H9 (cell line): ENCODE measurements around the gene AP2A2. TPM values are rescaled to one million over a fixed set of nuclear protein-coding genes. Genes with fewer than 3 reads are reported as not detected.

Source experiments
- DNase-seq: peaks from one replicate; pipeline ENCODE4 v3.0.0-alpha.2; 2017
- H2AFZ ChIP-seq: one replicate; pipeline ENCODE4 v1.6.1; 2013; ENCODE audit warnings: mild to moderate bottlenecking, low read length, control low read depth, moderate library complexity
- H2AK5ac ChIP-seq: 2 replicates; pipeline ENCODE4 v1.6.1; 2013; ENCODE audit warnings: low read length, control low read depth, mixed read lengths; ENCODE audit not compliant: insufficient read length
- H2BK120ac ChIP-seq: one replicate; pipeline ENCODE4 v1.6.1; 2013; ENCODE audit warnings: low read depth, mild to moderate bottlenecking, low read length, control low read depth, inconsistent platforms; ENCODE audit not compliant: poor library complexity, severe bottlenecking
- H2BK12ac ChIP-seq: 2 replicates; pipeline ENCODE4 v1.6.1; 2013; ENCODE audit warnings: low read length, control low read depth, mixed read lengths, low read depth; ENCODE audit not compliant: insufficient read length
- H2BK15ac ChIP-seq: 2 replicates; pipeline ENCODE4 v1.6.1; 2013; ENCODE audit warnings: low read depth, low read length, control low read depth
- H2BK20ac ChIP-seq: one replicate; pipeline ENCODE4 v1.6.1; 2013; ENCODE audit warnings: low read depth, mild to moderate bottlenecking, low read length, control low read depth, inconsistent platforms; ENCODE audit not compliant: poor library complexity, severe bottlenecking
- H2BK5ac ChIP-seq: 2 replicates; pipeline ENCODE4 v1.6.1; 2013; ENCODE audit warnings: low read length, control low read depth, mixed read lengths; ENCODE audit not compliant: insufficient read length
- H3K14ac ChIP-seq: 2 replicates; pipeline ENCODE4 v1.6.1; 2013; ENCODE audit warnings: low read length, control low read depth; ENCODE audit not compliant: insufficient read depth
- H3K18ac ChIP-seq: 2 replicates; pipeline ENCODE4 v1.6.1; 2013; ENCODE audit warnings: low read depth, mild to moderate bottlenecking, mixed read lengths, low read length, control low read depth; ENCODE audit not compliant: insufficient read length
- H3K23ac ChIP-seq: 2 replicates; pipeline ENCODE4 v1.6.1; 2013; ENCODE audit warnings: low read length, control low read depth, mixed read lengths, low read depth; ENCODE audit not compliant: insufficient read length
- H3K23me2 ChIP-seq: 2 replicates; pipeline ENCODE4 v1.6.1; 2013; ENCODE audit warnings: low read depth, mild to moderate bottlenecking, mixed read lengths, low read length, control low read depth; ENCODE audit not compliant: insufficient read length, poor library complexity, severe bottlenecking
- H3K27ac ChIP-seq: 2 replicates; pipeline ENCODE4 v1.5.1; 2013; ENCODE audit warnings: low read length, control low read depth, mixed read lengths, low read depth; ENCODE audit not compliant: insufficient read length
- H3K27me3 ChIP-seq: 2 replicates; pipeline ENCODE4 v1.6.1; 2013; ENCODE audit warnings: low read length, control low read depth, inconsistent platforms; ENCODE audit not compliant: insufficient read depth
- H3K4ac ChIP-seq: 2 replicates; pipeline ENCODE4 v1.6.1; 2013; ENCODE audit warnings: low read depth, mild to moderate bottlenecking, control low read depth, inconsistent platforms, low read length, moderate library complexity
- H3K4me1 ChIP-seq: 2 replicates; pipeline ENCODE4 v1.6.1; 2013; ENCODE audit warnings: low read length, control low read depth, inconsistent platforms; ENCODE audit not compliant: insufficient read depth
- H3K4me2 ChIP-seq: 2 replicates; pipeline ENCODE4 v1.6.1; 2013; ENCODE audit warnings: low read length, control low read depth, mixed read lengths; ENCODE audit not compliant: insufficient read length, insufficient read depth
- H3K56ac ChIP-seq: 2 replicates; pipeline ENCODE4 v1.6.1; 2013; ENCODE audit warnings: low read depth, mild to moderate bottlenecking, mixed read lengths, low read length, control low read depth; ENCODE audit not compliant: insufficient read length
- H3K79me1 ChIP-seq: 2 replicates; pipeline ENCODE4 v1.6.1; 2013; ENCODE audit warnings: low read depth, mild to moderate bottlenecking, moderate library complexity, low read length, control low read depth, inconsistent platforms; ENCODE audit not compliant: insufficient read depth, poor library complexity, severe bottlenecking
- H3K79me2 ChIP-seq: 2 replicates; pipeline ENCODE4 v1.6.1; 2013; ENCODE audit warnings: low read length, control low read depth, inconsistent platforms; ENCODE audit not compliant: insufficient read depth
- H3K9ac ChIP-seq: 2 replicates; pipeline ENCODE4 v1.6.1; 2013; ENCODE audit warnings: low read length, control low read depth, mixed read lengths; ENCODE audit not compliant: insufficient read length; ENCODE audit errors: extremely low read depth
- H3K9me3 ChIP-seq: one replicate; pipeline ENCODE4 v1.6.1; 2013; ENCODE audit warnings: low read depth, low read length, inconsistent platforms; ENCODE audit not compliant: control insufficient read depth
- H3T11ph ChIP-seq: one replicate; pipeline ENCODE4 v1.6.1; 2013; ENCODE audit warnings: mild to moderate bottlenecking, low read length, control low read depth, inconsistent platforms
- H4K20me1 ChIP-seq: one replicate; pipeline ENCODE4 v1.6.1; 2013; ENCODE audit not compliant: control insufficient read depth, insufficient read length, insufficient read depth
- H4K5ac ChIP-seq: 2 replicates; pipeline ENCODE4 v1.6.1; 2013; ENCODE audit warnings: low read depth, mild to moderate bottlenecking, mixed read lengths, low read length, control low read depth; ENCODE audit not compliant: insufficient read length
- H4K8ac ChIP-seq: replicated peaks from 2 replicates; pipeline ENCODE4 v1.6.1; 2013; ENCODE audit warnings: low read length, control low read depth, mixed read lengths, low read depth; ENCODE audit not compliant: insufficient read length
- H4K91ac ChIP-seq: 2 replicates; pipeline ENCODE4 v1.6.1; 2013; ENCODE audit warnings: low read depth, mild to moderate bottlenecking, moderate library complexity, mixed read lengths, low read length, control low read depth; ENCODE audit not compliant: insufficient read length
- H3K27ac Mint-ChIP-seq, 3 experiments: 2 replicates in 2 of 3; 3 replicates in 1 of 3; pipeline ENCODE4 v1.8.0; 2020 to 2021; ENCODE audit warnings: mixed read lengths in 3 of 3, mild to moderate bottlenecking in 1 of 3, moderate library complexity in 1 of 3
- H3K27me3 Mint-ChIP-seq: 2 replicates; pipeline ENCODE4 v1.8.0; 2021; ENCODE audit warnings: low read depth, mild to moderate bottlenecking, moderate library complexity, mixed read lengths
- H3K36me3 Mint-ChIP-seq, 3 experiments: 2 replicates in 2 of 3; 3 replicates in 1 of 3; pipeline ENCODE4 v1.8.0; 2020 to 2021; ENCODE audit warnings: low read depth in 3 of 3, mixed read lengths in 3 of 3; ENCODE audit not compliant: insufficient read depth in 1 of 3
- H3K4me1 Mint-ChIP-seq, 2 experiments: 2 replicates each; pipeline ENCODE4 v1.8.0; 2020; ENCODE audit warnings: mixed read lengths in 2 of 2
- H3K4me3 Mint-ChIP-seq, 2 experiments: 2 replicates in 1 of 2; 3 replicates in 1 of 2; pipeline ENCODE4 v1.8.0; 2020 to 2021; ENCODE audit warnings: mild to moderate bottlenecking in 2 of 2, mixed read lengths in 2 of 2, moderate library complexity in 1 of 2
- H3K9me3 Mint-ChIP-seq, 2 experiments: 2 replicates in 1 of 2; 3 replicates in 1 of 2; pipeline ENCODE4 v1.8.0; 2020; ENCODE audit warnings: mild to moderate bottlenecking in 2 of 2, mixed read lengths in 2 of 2, moderate library complexity in 1 of 2
- WGBS: extraction: QIAGEN DNeasy Blood & Tissue Kit; methylation state at CpG from one replicate; pipeline ENCODE4 v1.1.7; 2013; ENCODE audit warnings: missing lambda C conversion rate, low lambda C conversion rate, mixed read lengths; ENCODE audit not compliant: insufficient read length; ENCODE audit errors: extremely low coverage; 5-methylcytosine and 5-hydroxymethylcytosine counted together
- total RNA-seq: library from RNA; stranded (reverse); gene quantifications from 2 replicates; pipeline ENCODE4 v1.2.1, GENCODE V29; 2021
- TF ChIP-seq, protein P1 (sequence below): fragments of 200-600 bp; sonication (generic); conservative IDR thresholded peaks from 3 replicates; pipeline ENCODE4 v1.8.0; 2021; ENCODE audit warnings: antibody characterized with exemption, mild to moderate bottlenecking

Gene AP2A2
- total RNA-seq, 1 experiment from 2014 or later, result 53.7 TPM

DNA sequence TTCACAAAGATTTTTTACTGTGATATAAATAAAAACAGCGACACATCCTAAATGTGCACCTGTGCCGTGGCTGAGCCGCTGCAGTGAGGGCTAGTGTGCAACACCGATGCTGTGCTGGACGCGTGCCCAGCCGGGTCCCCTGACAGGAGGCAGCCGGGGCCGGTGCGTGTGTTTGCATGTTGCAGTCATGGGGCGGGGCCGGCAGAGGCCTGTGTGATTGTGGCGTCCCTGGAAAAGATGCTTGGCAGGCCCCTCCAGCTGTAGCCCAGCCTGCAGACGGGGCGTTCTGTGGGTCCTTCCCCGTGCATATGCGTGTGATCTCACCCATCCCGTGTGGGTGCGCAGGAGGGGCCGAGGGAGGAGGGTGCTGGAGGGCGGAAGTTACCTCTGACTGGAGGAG, 80.3 kb downstream of the AP2A2 start:
- Histone ChIP-seq H2BK20ac (no peak overlapping the region), H3K27me3 (no peaks in the 10 kb centered on the region), H2BK5ac (no peak overlapping the region), H3T11ph (no peak overlapping the region), H3K18ac (no peak overlapping the region), H3K79me2 (no peaks in the 10 kb centered on the region), H4K91ac (no peak overlapping the region), H3K79me1 (no peaks in the 10 kb centered on the region), H2AFZ (no peak overlapping the region), H3K4ac (no peak overlapping the region), H2BK12ac (no peak overlapping the region), H2BK120ac (no peak overlapping the region), H3K4me1 (no peaks in the 10 kb centered on the region), H3K9ac (no peak overlapping the region), H2BK15ac (no peak overlapping the region), H3K23ac (no peak overlapping the region), H4K5ac (no peak overlapping the region), H3K9me3 (no peaks in the 10 kb centered on the region), H2AK5ac (no peak overlapping the region), H3K14ac (no peak overlapping the region), H3K4me2 (no peak overlapping the region), H4K20me1 (no peaks in the 10 kb centered on the region), H3K27ac (no peak overlapping the region), H3K56ac (no peak overlapping the region), H4K8ac (no peak overlapping the region), H3K23me2 (no peaks in the 10 kb centered on the region)
- WGBS, result no CpG with 5 or more reads among the region's 21 CpGs
- H3K4me1 Mint-ChIP-seq, result 0 out of 4 replicates have a peak, but pooled peaks cover 0 to 3% of the 10 kb centered on the region in 2 experiments
- H3K4me3 Mint-ChIP-seq, result no peak overlapping the region
- no peaks in the 10 kb centered on the region for H3K27me3 Mint-ChIP-seq
- H3K9me3 Mint-ChIP-seq, result no peaks in the 10 kb centered on the region; a peak in 1 of 5 replicates
- TF ChIP-seq, protein P1, sequence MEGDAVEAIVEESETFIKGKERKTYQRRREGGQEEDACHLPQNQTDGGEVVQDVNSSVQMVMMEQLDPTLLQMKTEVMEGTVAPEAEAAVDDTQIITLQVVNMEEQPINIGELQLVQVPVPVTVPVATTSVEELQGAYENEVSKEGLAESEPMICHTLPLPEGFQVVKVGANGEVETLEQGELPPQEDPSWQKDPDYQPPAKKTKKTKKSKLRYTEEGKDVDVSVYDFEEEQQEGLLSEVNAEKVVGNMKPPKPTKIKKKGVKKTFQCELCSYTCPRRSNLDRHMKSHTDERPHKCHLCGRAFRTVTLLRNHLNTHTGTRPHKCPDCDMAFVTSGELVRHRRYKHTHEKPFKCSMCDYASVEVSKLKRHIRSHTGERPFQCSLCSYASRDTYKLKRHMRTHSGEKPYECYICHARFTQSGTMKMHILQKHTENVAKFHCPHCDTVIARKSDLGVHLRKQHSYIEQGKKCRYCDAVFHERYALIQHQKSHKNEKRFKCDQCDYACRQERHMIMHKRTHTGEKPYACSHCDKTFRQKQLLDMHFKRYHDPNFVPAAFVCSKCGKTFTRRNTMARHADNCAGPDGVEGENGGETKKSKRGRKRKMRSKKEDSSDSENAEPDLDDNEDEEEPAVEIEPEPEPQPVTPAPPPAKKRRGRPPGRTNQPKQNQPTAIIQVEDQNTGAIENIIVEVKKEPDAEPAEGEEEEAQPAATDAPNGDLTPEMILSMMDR, result no peak
- DNase-seq, result no peak
- peak overlapping the region in 2 of 3 experiments; percentile 42 to 83; a peak in 2 of 7 replicates for H3K27ac Mint-ChIP-seq
- peaks cover 21 to 74% (median 62%) of the 10 kb centered on the region in 3 experiments; a peak in 6 of 7 replicates for H3K36me3 Mint-ChIP-seq
